Tibial nerve (tissue), 4 donors: ENCODE measurements around the gene SKI. TPM values are rescaled to one million over a fixed set of nuclear protein-coding genes. Genes with fewer than 3 reads are reported as not detected.

Experiments
- DNase-seq, 2 donors: peaks; one replicate each; pipeline ENCODE4 v3.0.0-alpha.2; 2019; ENCODE audit warnings: low spot score in 2 of 2
- H3K27ac ChIP-seq, 4 donors: fragments of 200-600 bp; sonication (generic) in 3 of 4; one replicate each; pipeline ENCODE4 v1.5.1; 2017 to 2019; ENCODE audit warnings: mild to moderate bottlenecking in 1 of 4
- H3K27me3 ChIP-seq, 2 donors: fragments of 200-600 bp; sonication (generic) in 1 of 2; one replicate each; pipeline versions ENCODE4 v1.5.1 to v1.6.0; 2017 to 2019
- H3K36me3 ChIP-seq, 3 donors: fragments of 200-600 bp; sonication (generic); one replicate each; pipeline ENCODE4 v1.5.1; 2018 to 2019
- H3K4me1 ChIP-seq, 4 donors: fragments of 200-600 bp; sonication (generic) in 3 of 4; one replicate each; pipeline ENCODE4 v1.5.1; 2017 to 2019
- H3K4me3 ChIP-seq, 4 donors: fragments of 200-600 bp; sonication (generic) in 3 of 4; one replicate each; pipeline ENCODE4 v1.5.1; 2017 to 2019; ENCODE audit warnings: mild to moderate bottlenecking in 1 of 4, moderate library complexity in 1 of 4
- H3K9me3 ChIP-seq, 4 donors: fragments of 200-600 bp; sonication (generic) in 3 of 4; one replicate each; pipeline ENCODE4 v1.5.1; 2017 to 2019
- CTCF ChIP-seq, 5 experiments: fragments of 200-600 bp in 3 of 5; fragments of 450-650 bp in 2 of 5; sonication (generic) in 3 of 5; IDR thresholded peaks; one replicate each; pipeline ENCODE4 v1.5.1; 2016 to 2019; ENCODE audit warnings: antibody characterized with exemption in 5 of 5, mild to moderate bottlenecking in 3 of 5, moderate library complexity in 2 of 5
- EP300 ChIP-seq, 2 donors: sonication (generic); formaldehyde crosslinking; IDR thresholded peaks; one replicate each; pipeline ENCODE4 v1.6.1; 2017; ENCODE audit warnings: antibody characterized with exemption in 2 of 2, mild to moderate bottlenecking in 1 of 2
- POLR2A ChIP-seq, 2 donors: fragments of 450-650 bp; IDR thresholded peaks; one replicate each; pipeline ENCODE4 v1.6.1; 2017; ENCODE audit warnings: antibody characterized with exemption in 2 of 2, mild to moderate bottlenecking in 2 of 2, moderate library complexity in 2 of 2
- WGBS, 2 donors: methylation state at CpG; one replicate each; pipeline ENCODE4 v1.1.5; 2018; 5-methylcytosine and 5-hydroxymethylcytosine counted together
- total RNA-seq, 4 donors: library from RNA; depleted of rRNA; stranded (reverse); fragments of >200 nt; gene quantifications; one replicate each; pipeline ENCODE4 v1.1.0, GENCODE V29; 2016

SKI gene
- total RNA-seq, 4 donors from 2014 or later = 62.8 to 100 (median 72.2) TPM

GRCh38 chr1:2271841-2272655 lies 43.9 kb downstream of the SKI start:
- Histone ChIP-seq H3K4me3 (no peak overlapping the region), H3K27ac (peak overlapping the region; percentile 13 to 82 (median 50)), H3K9me3 (no peaks in the 10 kb centered on the region), H3K36me3 (no peaks in the 10 kb centered on the region), H3K27me3 (no peaks in the 10 kb centered on the region), H3K4me1 (peaks cover 0 to 100% (median 91%) of the 10 kb centered on the region in 4 donors)
- WGBS, 2 donors = 29 to 34% methylated on average over 22 to 23 of the region's 23 CpGs
- TF ChIP-seq CTCF (IDR thresholded peaks at IDR 0.05) (no peak), POLR2A (IDR thresholded peaks at IDR 0.05) (no peak), EP300 (IDR thresholded peaks at IDR 0.05) (no peak)
- DNase-seq = no peak

GRCh38 chr1:2272686-2273400 lies 44.7 kb downstream of the SKI start:
- H3K36me3 ChIP-seq = peaks cover 0 to 5% (median 0%) of the 10 kb centered on the region in 3 donors
- DNase-seq = no peak
- H3K27me3 ChIP-seq = no peaks in the 10 kb centered on the region
- H3K9me3 ChIP-seq = no peaks in the 10 kb centered on the region
- H3K4me1 ChIP-seq = peaks cover 0 to 100% (median 90%) of the 10 kb centered on the region in 4 donors
- peak overlapping the region in 3 of 4 donors; percentile 13 to 82 (median 69) for H3K27ac ChIP-seq
- 44 to 47% methylated on average over 22 to 26 of the region's 28 CpGs for WGBS, 2 donors
- H3K4me3 ChIP-seq = no peak overlapping the region
- TF ChIP-seq CTCF (IDR thresholded peaks at IDR 0.05) (no peak), EP300 (IDR thresholded peaks at IDR 0.05) (no peak), POLR2A (IDR thresholded peaks at IDR 0.05) (no peak)

GRCh38 chr1:2273401-2274090 lies 45.4 kb downstream of the SKI start:
- H3K4me3 ChIP-seq = no peak overlapping the region
- 68 to 69% methylated on average over 22 to 29 of the region's 29 CpGs for WGBS, 2 donors
- DNase-seq = no peak
- no peak for TF ChIP-seq CTCF (IDR thresholded peaks at IDR 0.05)
- no peak for TF ChIP-seq POLR2A (IDR thresholded peaks at IDR 0.05)
- TF ChIP-seq EP300 (IDR thresholded peaks at IDR 0.05) = no peak
- H3K36me3 ChIP-seq = peaks cover 0 to 6% (median 0%) of the 10 kb centered on the region in 3 donors
- H3K9me3 ChIP-seq = no peaks in the 10 kb centered on the region
- H3K4me1 ChIP-seq = peaks cover 0 to 100% (median 91%) of the 10 kb centered on the region in 4 donors
- no peaks in the 10 kb centered on the region for H3K27me3 ChIP-seq
- H3K27ac ChIP-seq = peak overlapping the region in 3 of 4 donors; percentile 65 to 82 (median 69)

- H3K27me3 ChIP-seq = no peaks in the 10 kb centered on the region
- WGBS, 2 donors = 33 to 50% methylated on average over 10 to 24 of the region's 24 CpGs
- H3K36me3 ChIP-seq = peaks cover 0 to 6% (median 0%) of the 10 kb centered on the region in 3 donors
- H3K4me1 ChIP-seq = peaks cover under 1 to 100% (median 95%) of the 10 kb centered on the region in 4 donors
- no peak for DNase-seq
- TF ChIP-seq CTCF (IDR thresholded peaks at IDR 0.05) (no peak), POLR2A (IDR thresholded peaks at IDR 0.05) (no peak), EP300 (IDR thresholded peaks at IDR 0.05) (no peak)
- H3K9me3 ChIP-seq = no peaks in the 10 kb centered on the region
- peak overlapping the region in 1 of 4 donors; percentile 10 for H3K4me3 ChIP-seq
- H3K27ac ChIP-seq = peak overlapping the region; percentile 21 to 82 (median 67)
Measured at GRCh38 chr1:2274231-2274928, 46.3 kb downstream of the SKI start.
